Ishikawa (cell line): ENCODE results near the gene TSPAN9.

Source experiments
- CEBPB ChIP-seq: IDR thresholded peaks from 2 replicates; pipeline ENCODE4 v1.6.1; 2012
- CREB1 ChIP-seq: IDR thresholded peaks from 2 replicates; pipeline ENCODE4 v1.6.1; 2012; ENCODE audit warnings: low read depth
- EGR1 ChIP-seq: IDR thresholded peaks from 2 replicates; pipeline ENCODE4 v1.6.1; 2012
- EP300 ChIP-seq: IDR thresholded peaks from 2 replicates; pipeline ENCODE4 v1.6.1; 2012; ENCODE audit warnings: borderline replicate concordance
- FOXM1 ChIP-seq: IDR thresholded peaks from 2 replicates; pipeline ENCODE4 v1.6.1; 2012; ENCODE audit warnings: low read depth, borderline replicate concordance
- MAX ChIP-seq: IDR thresholded peaks from 2 replicates; pipeline ENCODE4 v1.6.1; 2012
- NFIC ChIP-seq: IDR thresholded peaks from 2 replicates; pipeline ENCODE4 v1.6.1; 2012
- RAD21 ChIP-seq: IDR thresholded peaks from 2 replicates; pipeline ENCODE4 v1.6.1; 2012; ENCODE audit warnings: low read depth
- REST ChIP-seq: IDR thresholded peaks from 2 replicates; pipeline ENCODE4 v1.6.1; 2012; ENCODE audit warnings: low read depth, mild to moderate bottlenecking
- TAF1 ChIP-seq: IDR thresholded peaks from 2 replicates; pipeline ENCODE4 v1.6.1; 2012; ENCODE audit warnings: low read depth, mild to moderate bottlenecking
- TCF12 ChIP-seq: IDR thresholded peaks from 2 replicates; pipeline ENCODE4 v1.6.1; 2012; ENCODE audit warnings: low read depth
- TEAD4 ChIP-seq: IDR thresholded peaks from 2 replicates; pipeline ENCODE4 v1.6.1; 2012
- USF1 ChIP-seq: IDR thresholded peaks from 2 replicates; pipeline ENCODE4 v1.6.1; 2012
- YY1 ChIP-seq: IDR thresholded peaks from 2 replicates; pipeline ENCODE4 v1.6.1; 2012; ENCODE audit warnings: low read depth
- ZBTB7A ChIP-seq: IDR thresholded peaks from 2 replicates; pipeline ENCODE4 v1.6.1; 2012; ENCODE audit warnings: low read depth

TSPAN9 gene

GRCh38 chr12:3129301-3130056, 52.3 kb downstream of the TSPAN9 start:
- no peak for TF ChIP-seq ZBTB7A
- no peak for TF ChIP-seq EP300
- TF ChIP-seq TEAD4 = no peak
- no peak for TF ChIP-seq RAD21
- TF ChIP-seq FOXM1 = no peak
- no peak for TF ChIP-seq TCF12
- no peak for TF ChIP-seq TAF1
- TF ChIP-seq USF1 = no peak
- TF ChIP-seq NFIC = no peak
- no peak for TF ChIP-seq MAX
- TF ChIP-seq CREB1 = no peak
- TF ChIP-seq CEBPB = no peak
- TF ChIP-seq EGR1 = no peak
- no peak for TF ChIP-seq REST
- no peak for TF ChIP-seq YY1

- no peak for TF ChIP-seq USF1
- TF ChIP-seq ZBTB7A = no peak
- TF ChIP-seq TAF1 = no peak
- no peak for TF ChIP-seq NFIC
- TF ChIP-seq TCF12 = no peak
- no peak for TF ChIP-seq TEAD4
- no peak for TF ChIP-seq MAX
- TF ChIP-seq FOXM1 = no peak
- TF ChIP-seq RAD21 = no peak
- TF ChIP-seq CEBPB = no peak
These were observed 53.1 kb downstream of the TSPAN9 start for GRCh38 chr12:3130057-3130830.

- TF ChIP-seq CREB1 (no peak), USF1 (no peak), EGR1 (no peak), RAD21 (no peak), TAF1 (no peak), ZBTB7A (no peak), REST (no peak), MAX (no peak), TCF12 (no peak), YY1 (no peak), CEBPB (no peak), FOXM1 (no peak), TEAD4 (no peak), EP300 (no peak), NFIC (no peak)
These were observed 54.0 kb downstream of the TSPAN9 start for GRCh38 chr12:3131129-3131528.

- TF ChIP-seq TCF12 (no peak), TAF1 (no peak), REST (no peak), EP300 (no peak), YY1 (no peak), EGR1 (no peak), NFIC (no peak), MAX (no peak), RAD21 (no peak), CREB1 (no peak), CEBPB (no peak), TEAD4 (no peak), FOXM1 (no peak)
These were observed 55.6 kb downstream of the TSPAN9 start for GRCh38 chr12:3132636-3133404.
